ENCODE measurements around the gene MBOAT2. TPM values are rescaled to one million over a fixed set of nuclear protein-coding genes. Genes with fewer than 3 reads are reported as not detected.

MBOAT2 gene
- total and polyA plus RNA-seq, 4 donors = 9.0 to 72.9 (median 16.8) TPM

DNA sequence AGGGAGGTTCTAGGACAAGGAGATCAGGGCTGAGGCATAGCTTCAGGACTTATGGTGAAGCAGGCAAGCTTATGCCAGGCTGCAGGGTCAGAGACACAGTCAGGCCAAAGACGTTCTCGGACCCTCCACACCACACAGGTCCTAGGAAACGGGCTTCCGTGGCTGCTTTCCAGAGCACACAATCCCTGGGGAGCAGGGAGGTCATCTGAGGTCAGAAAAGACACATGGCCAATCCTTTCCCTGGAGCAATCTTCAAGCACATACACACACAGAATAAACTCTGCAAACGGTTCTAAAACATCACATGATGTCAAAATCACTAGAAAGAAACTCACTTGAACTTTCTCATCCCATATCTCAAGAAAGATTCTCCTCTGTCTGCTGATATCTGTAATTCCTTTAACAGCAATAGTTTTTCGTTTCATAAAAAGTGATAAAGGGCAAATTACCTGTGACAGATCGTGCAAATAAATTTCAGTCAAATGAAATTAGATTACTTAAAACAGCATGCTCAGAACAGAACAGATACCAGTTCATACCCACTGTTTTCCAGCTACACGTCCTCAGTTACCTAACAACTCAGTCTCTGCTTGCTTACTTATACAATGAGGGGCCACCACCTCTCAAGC lies 63.9 kb downstream of the MBOAT2 start:
- Histone ChIP-seq H3K4me3 (no peak overlapping the region), H3K27me3 (ENCODE audit: control insufficient read depth in 3 of 3, insufficient read depth in 3 of 3, low read length in 2 of 3) (no peaks in the 10 kb centered on the region), H3K27ac (ENCODE audit: low read depth in 1 of 2, low read length in 1 of 2) (no peak overlapping the region), H3K9ac (ENCODE audit: insufficient read depth in 1 of 2, low read length in 2 of 2) (no peak overlapping the region), H3K36me3 (ENCODE audit: control insufficient read depth in 4 of 4, insufficient read depth in 4 of 4, low read length in 4 of 4) (peaks cover 0 to 13% (median 7%) of the 10 kb centered on the region in 4 donors), H3K9me3 (ENCODE audit: control insufficient read depth in 4 of 4, insufficient read depth in 3 of 4, low read length in 3 of 4) (peaks cover 0 to 5% (median 0%) of the 10 kb centered on the region in 4 donors), H3K4me1 (ENCODE audit: control insufficient read depth in 5 of 5, insufficient read depth in 5 of 5, low read length in 5 of 5) (peaks cover 0 to 6% (median 0%) of the 10 kb centered on the region in 5 donors)
- no peak for ATAC-seq (ENCODE audit: insufficient read depth, low FRiP score)
- TF ChIP-seq, protein P1, sequence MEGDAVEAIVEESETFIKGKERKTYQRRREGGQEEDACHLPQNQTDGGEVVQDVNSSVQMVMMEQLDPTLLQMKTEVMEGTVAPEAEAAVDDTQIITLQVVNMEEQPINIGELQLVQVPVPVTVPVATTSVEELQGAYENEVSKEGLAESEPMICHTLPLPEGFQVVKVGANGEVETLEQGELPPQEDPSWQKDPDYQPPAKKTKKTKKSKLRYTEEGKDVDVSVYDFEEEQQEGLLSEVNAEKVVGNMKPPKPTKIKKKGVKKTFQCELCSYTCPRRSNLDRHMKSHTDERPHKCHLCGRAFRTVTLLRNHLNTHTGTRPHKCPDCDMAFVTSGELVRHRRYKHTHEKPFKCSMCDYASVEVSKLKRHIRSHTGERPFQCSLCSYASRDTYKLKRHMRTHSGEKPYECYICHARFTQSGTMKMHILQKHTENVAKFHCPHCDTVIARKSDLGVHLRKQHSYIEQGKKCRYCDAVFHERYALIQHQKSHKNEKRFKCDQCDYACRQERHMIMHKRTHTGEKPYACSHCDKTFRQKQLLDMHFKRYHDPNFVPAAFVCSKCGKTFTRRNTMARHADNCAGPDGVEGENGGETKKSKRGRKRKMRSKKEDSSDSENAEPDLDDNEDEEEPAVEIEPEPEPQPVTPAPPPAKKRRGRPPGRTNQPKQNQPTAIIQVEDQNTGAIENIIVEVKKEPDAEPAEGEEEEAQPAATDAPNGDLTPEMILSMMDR (IDR thresholded peaks at IDR 0.05; ENCODE audit: control extremely low read depth, extremely low read depth) = no peak
- no peak for DNase-seq
- WGBS, 2 donors = 84 to 87% methylated on average over 8 of the region's 8 CpGs

DNA sequence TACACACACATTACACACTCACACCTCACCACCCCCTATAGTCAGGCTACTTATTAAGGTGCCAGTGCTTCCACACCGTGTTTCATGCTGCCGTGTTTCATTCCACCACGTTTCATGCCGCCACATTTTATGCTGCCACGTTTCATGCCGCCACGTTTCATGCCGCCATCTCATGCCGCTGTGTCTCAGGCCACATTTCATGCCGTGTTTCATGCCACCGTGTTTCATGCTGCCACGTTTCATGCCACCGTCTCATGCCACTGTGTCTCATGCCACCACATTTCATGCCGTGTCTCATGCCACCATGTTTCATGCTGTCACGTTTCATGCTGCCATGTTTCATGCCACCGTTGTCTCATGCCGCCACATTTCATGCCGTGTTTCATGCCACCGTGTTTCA lies 65.1 kb downstream of the MBOAT2 start:
- WGBS, 2 donors = 98% methylated on average over 19 of the region's 19 CpGs
- Histone ChIP-seq H3K27me3 (ENCODE audit: control insufficient read depth in 3 of 3, insufficient read depth in 3 of 3, low read length in 2 of 3) (no peaks in the 10 kb centered on the region), H3K9me3 (ENCODE audit: control insufficient read depth in 4 of 4, insufficient read depth in 3 of 4, low read length in 3 of 4) (peaks cover 0 to 5% (median 0%) of the 10 kb centered on the region in 4 donors), H3K27ac (ENCODE audit: low read depth in 1 of 2, low read length in 1 of 2) (no peak overlapping the region), H3K9ac (ENCODE audit: insufficient read depth in 1 of 2, low read length in 2 of 2) (no peak overlapping the region), H3K4me3 (no peak overlapping the region), H3K4me1 (ENCODE audit: control insufficient read depth in 5 of 5, insufficient read depth in 5 of 5, low read length in 5 of 5) (peaks cover 0 to 6% (median 0%) of the 10 kb centered on the region in 5 donors), H3K36me3 (ENCODE audit: control insufficient read depth in 4 of 4, insufficient read depth in 4 of 4, low read length in 4 of 4) (peaks cover 0 to 13% (median 7%) of the 10 kb centered on the region in 4 donors)
- DNase-seq (no peak), ATAC-seq (ENCODE audit: insufficient read depth, low FRiP score) (no peak)
- TF ChIP-seq, protein P1 (IDR thresholded peaks at IDR 0.05; ENCODE audit: control extremely low read depth, extremely low read depth) = no peak

DNA sequence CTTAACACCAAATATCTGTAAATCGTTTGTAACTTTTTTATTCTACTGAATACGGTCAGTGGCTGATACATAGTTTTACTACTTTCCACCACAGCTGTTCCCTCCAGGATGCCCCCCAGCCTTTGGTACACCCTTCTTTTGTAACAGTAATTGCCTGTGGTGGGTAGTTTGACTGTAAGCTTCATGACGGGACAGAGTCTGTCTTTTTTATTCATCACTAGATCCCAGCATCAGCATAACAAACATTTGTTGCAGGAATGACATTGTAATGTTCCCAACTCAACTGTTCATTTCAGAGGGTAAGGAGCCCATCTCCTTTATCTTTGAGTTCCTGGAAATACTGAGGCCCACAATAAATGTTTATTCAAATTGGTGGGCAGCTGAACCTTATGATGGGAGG lies 67.5 kb downstream of the MBOAT2 start:
- Histone ChIP-seq H3K27ac (ENCODE audit: low read depth in 1 of 2, low read length in 1 of 2) (no peak overlapping the region), H3K36me3 (ENCODE audit: control insufficient read depth in 4 of 4, insufficient read depth in 4 of 4, low read length in 4 of 4) (peaks cover 0 to 13% (median 7%) of the 10 kb centered on the region in 4 donors), H3K27me3 (ENCODE audit: control insufficient read depth in 3 of 3, insufficient read depth in 3 of 3, low read length in 2 of 3) (no peaks in the 10 kb centered on the region), H3K4me1 (ENCODE audit: control insufficient read depth in 5 of 5, insufficient read depth in 5 of 5, low read length in 5 of 5) (peaks cover 0 to 6% (median 0%) of the 10 kb centered on the region in 5 donors), H3K4me3 (no peak overlapping the region), H3K9ac (ENCODE audit: insufficient read depth in 1 of 2, low read length in 2 of 2) (no peak overlapping the region), H3K9me3 (ENCODE audit: control insufficient read depth in 4 of 4, insufficient read depth in 3 of 4, low read length in 3 of 4) (peaks cover 0 to 5% (median 0%) of the 10 kb centered on the region in 4 donors)
- ATAC-seq (ENCODE audit: insufficient read depth, low FRiP score) (no peak), DNase-seq (no peak)
- WGBS, 2 donors = 96 to 97% methylated on average over 3 of the region's 3 CpGs
- TF ChIP-seq, protein P1 (IDR thresholded peaks at IDR 0.05; ENCODE audit: control extremely low read depth, extremely low read depth) = no peak

Measured in lung (tissue), 12 donors.